Measurements from ENCODE around the gene BCAR3.
"Not testable (repeated sequence)": the region's sequence is repeated elsewhere in the genome, so short reads cannot be mapped to it uniquely, and the experiment has no call there.

Gene BCAR3

GRCh38 chr1:93705892-93706500, 24.4 kb upstream of the BCAR3 start:
- peak; percentile 3 for DNase-seq

- DNase-seq, result peak; percentile 21
Measured at GRCh38 chr1:93704052-93704451, 22.4 kb upstream of the BCAR3 start.

- peak; percentile 20 for DNase-seq
Measured at GRCh38 chr1:93703643-93704042, 22.0 kb upstream of the BCAR3 start.

- DNase-seq, result no peak
Measured at GRCh38 chr1:93702828-93703183, 21.2 kb upstream of the BCAR3 start.

- no peak for DNase-seq
Measured at GRCh38 chr1:93702111-93702827, 20.6 kb upstream of the BCAR3 start.

- no peak for DNase-seq
Measured at GRCh38 chr1:93701629-93702028, 20.0 kb upstream of the BCAR3 start.

GRCh38 chr1:93700532-93701469, 19.2 kb upstream of the BCAR3 start:
- no peak for DNase-seq

- no peak for DNase-seq
Measured at GRCh38 chr1:93699503-93700168, 18.0 kb upstream of the BCAR3 start.

GRCh38 chr1:93699049-93699384, 17.4 kb upstream of the BCAR3 start:
- no peak for DNase-seq

- no peak for DNase-seq
Measured at GRCh38 chr1:93698329-93699048, 16.9 kb upstream of the BCAR3 start.

- DNase-seq, result not testable (repeated sequence)
Measured at GRCh38 chr1:93697566-93697965, 15.9 kb upstream of the BCAR3 start.

- no peak for DNase-seq
Measured at GRCh38 chr1:93695411-93696005, 13.9 kb upstream of the BCAR3 start.

- no peak for DNase-seq
Measured at GRCh38 chr1:93694819-93695218, 13.2 kb upstream of the BCAR3 start.

GRCh38 chr1:93694039-93694438, 12.4 kb upstream of the BCAR3 start:
- no peak for DNase-seq

GRCh38 chr1:93692983-93693591, 11.4 kb upstream of the BCAR3 start:
- no peak for DNase-seq

- no peak for DNase-seq
Measured at GRCh38 chr1:93692451-93692861, 10.8 kb upstream of the BCAR3 start.

- DNase-seq, result no peak
Measured at GRCh38 chr1:93692026-93692425, 10.4 kb upstream of the BCAR3 start.

GRCh38 chr1:93690921-93691789, 9.5 kb upstream of the BCAR3 start:
- no peak for DNase-seq

GRCh38 chr1:93690341-93690740, 8.7 kb upstream of the BCAR3 start:
- no peak for DNase-seq

- no peak for DNase-seq
Measured at GRCh38 chr1:93689521-93690223, 8.0 kb upstream of the BCAR3 start.

All from right forelimb (tissue), 1 donor.